H9 (cell line): ENCODE data around the gene ERCC8. TPM values are rescaled to one million over a fixed set of nuclear protein-coding genes. Genes with fewer than 3 reads are reported as not detected.

Source experiments
- DNase-seq: peaks from one replicate; pipeline ENCODE4 v3.0.0-alpha.2; 2017
- H2AFZ ChIP-seq: one replicate; pipeline ENCODE4 v1.6.1; 2013; ENCODE audit warnings: mild to moderate bottlenecking, low read length, control low read depth, moderate library complexity
- H2AK5ac ChIP-seq: 2 replicates; pipeline ENCODE4 v1.6.1; 2013; ENCODE audit warnings: low read length, control low read depth, mixed read lengths; ENCODE audit not compliant: insufficient read length
- H2BK120ac ChIP-seq: one replicate; pipeline ENCODE4 v1.6.1; 2013; ENCODE audit warnings: low read depth, mild to moderate bottlenecking, low read length, control low read depth, inconsistent platforms; ENCODE audit not compliant: poor library complexity, severe bottlenecking
- H2BK12ac ChIP-seq: 2 replicates; pipeline ENCODE4 v1.6.1; 2013; ENCODE audit warnings: low read length, control low read depth, mixed read lengths, low read depth; ENCODE audit not compliant: insufficient read length
- H2BK15ac ChIP-seq: 2 replicates; pipeline ENCODE4 v1.6.1; 2013; ENCODE audit warnings: low read depth, low read length, control low read depth
- H2BK20ac ChIP-seq: one replicate; pipeline ENCODE4 v1.6.1; 2013; ENCODE audit warnings: low read depth, mild to moderate bottlenecking, low read length, control low read depth, inconsistent platforms; ENCODE audit not compliant: poor library complexity, severe bottlenecking
- H2BK5ac ChIP-seq: 2 replicates; pipeline ENCODE4 v1.6.1; 2013; ENCODE audit warnings: low read length, control low read depth, mixed read lengths; ENCODE audit not compliant: insufficient read length
- H3K14ac ChIP-seq: 2 replicates; pipeline ENCODE4 v1.6.1; 2013; ENCODE audit warnings: low read length, control low read depth; ENCODE audit not compliant: insufficient read depth
- H3K18ac ChIP-seq: 2 replicates; pipeline ENCODE4 v1.6.1; 2013; ENCODE audit warnings: low read depth, mild to moderate bottlenecking, mixed read lengths, low read length, control low read depth; ENCODE audit not compliant: insufficient read length
- H3K23ac ChIP-seq: 2 replicates; pipeline ENCODE4 v1.6.1; 2013; ENCODE audit warnings: low read length, control low read depth, mixed read lengths, low read depth; ENCODE audit not compliant: insufficient read length
- H3K23me2 ChIP-seq: 2 replicates; pipeline ENCODE4 v1.6.1; 2013; ENCODE audit warnings: low read depth, mild to moderate bottlenecking, mixed read lengths, low read length, control low read depth; ENCODE audit not compliant: insufficient read length, poor library complexity, severe bottlenecking
- H3K27ac ChIP-seq: 2 replicates; pipeline ENCODE4 v1.5.1; 2013; ENCODE audit warnings: low read length, control low read depth, mixed read lengths, low read depth; ENCODE audit not compliant: insufficient read length
- H3K27me3 ChIP-seq: 2 replicates; pipeline ENCODE4 v1.6.1; 2013; ENCODE audit warnings: low read length, control low read depth, inconsistent platforms; ENCODE audit not compliant: insufficient read depth
- H3K4ac ChIP-seq: 2 replicates; pipeline ENCODE4 v1.6.1; 2013; ENCODE audit warnings: low read depth, mild to moderate bottlenecking, control low read depth, inconsistent platforms, low read length, moderate library complexity
- H3K4me1 ChIP-seq: 2 replicates; pipeline ENCODE4 v1.6.1; 2013; ENCODE audit warnings: low read length, control low read depth, inconsistent platforms; ENCODE audit not compliant: insufficient read depth
- H3K4me2 ChIP-seq: 2 replicates; pipeline ENCODE4 v1.6.1; 2013; ENCODE audit warnings: low read length, control low read depth, mixed read lengths; ENCODE audit not compliant: insufficient read length, insufficient read depth
- H3K56ac ChIP-seq: 2 replicates; pipeline ENCODE4 v1.6.1; 2013; ENCODE audit warnings: low read depth, mild to moderate bottlenecking, mixed read lengths, low read length, control low read depth; ENCODE audit not compliant: insufficient read length
- H3K79me1 ChIP-seq: 2 replicates; pipeline ENCODE4 v1.6.1; 2013; ENCODE audit warnings: low read depth, mild to moderate bottlenecking, moderate library complexity, low read length, control low read depth, inconsistent platforms; ENCODE audit not compliant: insufficient read depth, poor library complexity, severe bottlenecking
- H3K79me2 ChIP-seq: 2 replicates; pipeline ENCODE4 v1.6.1; 2013; ENCODE audit warnings: low read length, control low read depth, inconsistent platforms; ENCODE audit not compliant: insufficient read depth
- H3K9ac ChIP-seq: 2 replicates; pipeline ENCODE4 v1.6.1; 2013; ENCODE audit warnings: low read length, control low read depth, mixed read lengths; ENCODE audit not compliant: insufficient read length; ENCODE audit errors: extremely low read depth
- H3K9me3 ChIP-seq: one replicate; pipeline ENCODE4 v1.6.1; 2013; ENCODE audit warnings: low read depth, low read length, inconsistent platforms; ENCODE audit not compliant: control insufficient read depth
- H3T11ph ChIP-seq: one replicate; pipeline ENCODE4 v1.6.1; 2013; ENCODE audit warnings: mild to moderate bottlenecking, low read length, control low read depth, inconsistent platforms
- H4K20me1 ChIP-seq: one replicate; pipeline ENCODE4 v1.6.1; 2013; ENCODE audit not compliant: control insufficient read depth, insufficient read length, insufficient read depth
- H4K5ac ChIP-seq: 2 replicates; pipeline ENCODE4 v1.6.1; 2013; ENCODE audit warnings: low read depth, mild to moderate bottlenecking, mixed read lengths, low read length, control low read depth; ENCODE audit not compliant: insufficient read length
- H4K8ac ChIP-seq: replicated peaks from 2 replicates; pipeline ENCODE4 v1.6.1; 2013; ENCODE audit warnings: low read length, control low read depth, mixed read lengths, low read depth; ENCODE audit not compliant: insufficient read length
- H4K91ac ChIP-seq: 2 replicates; pipeline ENCODE4 v1.6.1; 2013; ENCODE audit warnings: low read depth, mild to moderate bottlenecking, moderate library complexity, mixed read lengths, low read length, control low read depth; ENCODE audit not compliant: insufficient read length
- H3K27ac Mint-ChIP-seq, 3 experiments: 2 replicates in 2 of 3; 3 replicates in 1 of 3; pipeline ENCODE4 v1.8.0; 2020 to 2021; ENCODE audit warnings: mixed read lengths in 3 of 3, mild to moderate bottlenecking in 1 of 3, moderate library complexity in 1 of 3
- H3K27me3 Mint-ChIP-seq: 2 replicates; pipeline ENCODE4 v1.8.0; 2021; ENCODE audit warnings: low read depth, mild to moderate bottlenecking, moderate library complexity, mixed read lengths
- H3K36me3 Mint-ChIP-seq, 3 experiments: 2 replicates in 2 of 3; 3 replicates in 1 of 3; pipeline ENCODE4 v1.8.0; 2020 to 2021; ENCODE audit warnings: low read depth in 3 of 3, mixed read lengths in 3 of 3; ENCODE audit not compliant: insufficient read depth in 1 of 3
- H3K4me1 Mint-ChIP-seq, 2 experiments: 2 replicates each; pipeline ENCODE4 v1.8.0; 2020; ENCODE audit warnings: mixed read lengths in 2 of 2
- H3K4me3 Mint-ChIP-seq, 2 experiments: 2 replicates in 1 of 2; 3 replicates in 1 of 2; pipeline ENCODE4 v1.8.0; 2020 to 2021; ENCODE audit warnings: mild to moderate bottlenecking in 2 of 2, mixed read lengths in 2 of 2, moderate library complexity in 1 of 2
- H3K9me3 Mint-ChIP-seq, 2 experiments: 2 replicates in 1 of 2; 3 replicates in 1 of 2; pipeline ENCODE4 v1.8.0; 2020; ENCODE audit warnings: mild to moderate bottlenecking in 2 of 2, mixed read lengths in 2 of 2, moderate library complexity in 1 of 2
- total RNA-seq: library from RNA; stranded (reverse); gene quantifications from 2 replicates; pipeline ENCODE4 v1.2.1, GENCODE V29; 2021
- TF ChIP-seq, protein P1 (sequence below): fragments of 200-600 bp; sonication (generic); conservative IDR thresholded peaks from 3 replicates; pipeline ENCODE4 v1.8.0; 2021; ENCODE audit warnings: antibody characterized with exemption, mild to moderate bottlenecking

Gene ERCC8
- total RNA-seq, 1 experiment from 2014 or later: 18.0 TPM

DNA sequence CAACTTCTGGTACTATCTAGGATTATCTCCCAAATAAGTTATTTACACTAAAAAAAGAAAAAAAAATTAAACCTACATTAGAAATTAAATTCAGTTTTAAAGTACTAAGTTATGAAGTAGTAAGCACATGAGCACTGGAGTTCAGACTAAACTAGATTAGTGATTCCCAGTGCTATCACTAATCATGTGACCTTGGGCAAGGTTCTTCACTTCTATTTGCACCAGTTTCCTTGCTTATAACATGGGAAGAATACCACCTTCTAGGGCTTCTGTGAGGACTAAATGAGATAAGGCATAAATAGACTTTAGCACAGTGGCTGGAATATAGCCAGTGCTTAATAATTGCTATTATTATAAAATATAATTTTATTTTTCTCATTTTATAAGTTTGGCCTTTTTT is 111.3 kb downstream of the ERCC8 start:
- TF ChIP-seq, protein P1, sequence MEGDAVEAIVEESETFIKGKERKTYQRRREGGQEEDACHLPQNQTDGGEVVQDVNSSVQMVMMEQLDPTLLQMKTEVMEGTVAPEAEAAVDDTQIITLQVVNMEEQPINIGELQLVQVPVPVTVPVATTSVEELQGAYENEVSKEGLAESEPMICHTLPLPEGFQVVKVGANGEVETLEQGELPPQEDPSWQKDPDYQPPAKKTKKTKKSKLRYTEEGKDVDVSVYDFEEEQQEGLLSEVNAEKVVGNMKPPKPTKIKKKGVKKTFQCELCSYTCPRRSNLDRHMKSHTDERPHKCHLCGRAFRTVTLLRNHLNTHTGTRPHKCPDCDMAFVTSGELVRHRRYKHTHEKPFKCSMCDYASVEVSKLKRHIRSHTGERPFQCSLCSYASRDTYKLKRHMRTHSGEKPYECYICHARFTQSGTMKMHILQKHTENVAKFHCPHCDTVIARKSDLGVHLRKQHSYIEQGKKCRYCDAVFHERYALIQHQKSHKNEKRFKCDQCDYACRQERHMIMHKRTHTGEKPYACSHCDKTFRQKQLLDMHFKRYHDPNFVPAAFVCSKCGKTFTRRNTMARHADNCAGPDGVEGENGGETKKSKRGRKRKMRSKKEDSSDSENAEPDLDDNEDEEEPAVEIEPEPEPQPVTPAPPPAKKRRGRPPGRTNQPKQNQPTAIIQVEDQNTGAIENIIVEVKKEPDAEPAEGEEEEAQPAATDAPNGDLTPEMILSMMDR: no peak
- Histone ChIP-seq H2AFZ (no peak overlapping the region), H3K9me3 (no peaks in the 10 kb centered on the region), H2BK5ac (no peak overlapping the region), H3K18ac (no peak overlapping the region), H3K9ac (no peak overlapping the region), H4K20me1 (no peaks in the 10 kb centered on the region), H3K79me2 (no peaks in the 10 kb centered on the region), H3K4me2 (no peak overlapping the region), H2BK15ac (no peak overlapping the region), H4K5ac (no peak overlapping the region), H2BK120ac (no peak overlapping the region), H4K91ac (no peak overlapping the region), H2BK20ac (no peak overlapping the region), H3K27ac (no peak overlapping the region), H3K23ac (no peak overlapping the region), H3K56ac (no peak overlapping the region), H3K27me3 (no peaks in the 10 kb centered on the region), H2AK5ac (no peak overlapping the region), H3K79me1 (no peaks in the 10 kb centered on the region), H3K4me1 (peaks cover 6% of the 10 kb centered on the region; the same call in 1 of the 2 replicates), H4K8ac (no peak overlapping the region), H3K23me2 (no peaks in the 10 kb centered on the region), H2BK12ac (no peak overlapping the region), H3T11ph (no peak overlapping the region), H3K4ac (no peak overlapping the region), H3K14ac (no peak overlapping the region)
- Mint-ChIP-seq H3K27ac (no peak overlapping the region), H3K9me3 (no peaks in the 10 kb centered on the region), H3K36me3 (no peaks in the 10 kb centered on the region), H3K27me3 (no peaks in the 10 kb centered on the region), H3K4me3 (no peak overlapping the region), H3K4me1 (peaks cover 23% of the 10 kb centered on the region in 2 experiments)
- no peak for DNase-seq
